D721Med (cell line): ENCODE data around the gene RHOXF1.
"Not testable (repeated sequence)": the region's sequence is repeated elsewhere in the genome, so short reads cannot be mapped to it uniquely, and the experiment has no call there.

ENCODE experiments used
- DNase-seq: peaks from one replicate; pipeline ENCODE4 v3.0.0; 2011; ENCODE audit warnings: low spot score; ENCODE audit not compliant: insufficient read length
- FAIRE-seq: peaks from 2 replicates; lab custom pipeline; 2011; peaks lifted over from hg19 to GRCh38; lab: Jason Lieb, UNC
- TF ChIP-seq, protein P1 (sequence below): IDR thresholded peaks from 2 replicates; pipeline ENCODE4 v1.5.1; 2012; ENCODE audit warnings: mild to moderate bottlenecking, control low read depth; ENCODE audit not compliant: insufficient read depth; ENCODE audit errors: missing control alignments

Gene RHOXF1

DNA sequence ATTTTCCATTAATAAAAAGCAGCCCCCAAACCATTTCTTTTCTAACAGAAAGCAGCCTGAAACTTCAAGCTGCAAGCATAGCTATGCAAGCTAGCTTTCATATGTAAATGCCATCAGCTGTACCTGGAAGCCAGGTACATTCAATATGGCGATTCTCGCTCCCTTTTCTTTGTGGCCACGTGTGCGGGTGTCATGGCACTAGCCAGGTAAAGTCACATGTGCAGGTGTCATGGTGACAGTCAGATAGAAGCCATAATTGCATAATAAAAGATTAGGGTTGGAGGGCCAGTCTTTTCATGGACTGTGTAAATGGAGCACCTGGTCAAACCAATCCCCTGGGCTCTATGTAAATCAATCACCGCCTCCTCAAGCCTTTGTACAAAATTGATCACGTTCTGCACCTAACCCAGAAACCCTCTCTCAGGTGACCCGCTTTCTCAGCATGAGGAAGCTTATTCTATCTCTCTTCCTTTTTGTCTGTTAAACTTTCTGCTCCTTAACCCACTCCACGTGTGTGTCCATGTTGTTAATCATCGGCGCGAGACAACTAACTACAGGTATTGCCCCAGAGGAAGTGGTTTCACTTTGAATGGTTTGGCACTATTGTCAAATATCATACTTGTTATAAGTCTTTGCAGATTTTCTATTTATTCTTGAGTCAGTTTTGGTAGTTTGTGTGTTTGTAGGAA is 24.7 kb upstream of the RHOXF1 start:
- FAIRE-seq (no peak), DNase-seq (no peak)
- TF ChIP-seq, protein P1, sequence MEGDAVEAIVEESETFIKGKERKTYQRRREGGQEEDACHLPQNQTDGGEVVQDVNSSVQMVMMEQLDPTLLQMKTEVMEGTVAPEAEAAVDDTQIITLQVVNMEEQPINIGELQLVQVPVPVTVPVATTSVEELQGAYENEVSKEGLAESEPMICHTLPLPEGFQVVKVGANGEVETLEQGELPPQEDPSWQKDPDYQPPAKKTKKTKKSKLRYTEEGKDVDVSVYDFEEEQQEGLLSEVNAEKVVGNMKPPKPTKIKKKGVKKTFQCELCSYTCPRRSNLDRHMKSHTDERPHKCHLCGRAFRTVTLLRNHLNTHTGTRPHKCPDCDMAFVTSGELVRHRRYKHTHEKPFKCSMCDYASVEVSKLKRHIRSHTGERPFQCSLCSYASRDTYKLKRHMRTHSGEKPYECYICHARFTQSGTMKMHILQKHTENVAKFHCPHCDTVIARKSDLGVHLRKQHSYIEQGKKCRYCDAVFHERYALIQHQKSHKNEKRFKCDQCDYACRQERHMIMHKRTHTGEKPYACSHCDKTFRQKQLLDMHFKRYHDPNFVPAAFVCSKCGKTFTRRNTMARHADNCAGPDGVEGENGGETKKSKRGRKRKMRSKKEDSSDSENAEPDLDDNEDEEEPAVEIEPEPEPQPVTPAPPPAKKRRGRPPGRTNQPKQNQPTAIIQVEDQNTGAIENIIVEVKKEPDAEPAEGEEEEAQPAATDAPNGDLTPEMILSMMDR: no peak

DNA sequence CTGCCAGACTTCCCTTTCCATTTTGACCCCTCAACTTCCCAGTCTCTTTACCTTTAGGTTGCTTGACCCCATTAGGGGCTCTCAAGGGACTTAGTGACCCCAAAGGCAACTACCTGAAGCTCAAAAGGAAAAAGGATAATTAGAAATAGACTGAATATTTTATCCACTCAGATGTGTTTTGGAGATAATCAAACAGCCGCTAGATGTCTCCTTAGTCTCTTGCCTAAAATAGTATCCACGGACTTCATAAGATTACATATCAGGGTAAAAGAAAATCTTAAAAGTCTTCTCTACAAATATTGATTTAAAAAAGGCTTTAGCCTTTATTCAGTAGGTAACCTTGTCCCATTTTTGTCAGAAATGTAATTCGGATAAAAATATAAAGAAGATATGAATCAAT is 21.7 kb upstream of the RHOXF1 start:
- FAIRE-seq: no peak
- DNase-seq: no peak
- TF ChIP-seq, protein P1: no peak

DNA sequence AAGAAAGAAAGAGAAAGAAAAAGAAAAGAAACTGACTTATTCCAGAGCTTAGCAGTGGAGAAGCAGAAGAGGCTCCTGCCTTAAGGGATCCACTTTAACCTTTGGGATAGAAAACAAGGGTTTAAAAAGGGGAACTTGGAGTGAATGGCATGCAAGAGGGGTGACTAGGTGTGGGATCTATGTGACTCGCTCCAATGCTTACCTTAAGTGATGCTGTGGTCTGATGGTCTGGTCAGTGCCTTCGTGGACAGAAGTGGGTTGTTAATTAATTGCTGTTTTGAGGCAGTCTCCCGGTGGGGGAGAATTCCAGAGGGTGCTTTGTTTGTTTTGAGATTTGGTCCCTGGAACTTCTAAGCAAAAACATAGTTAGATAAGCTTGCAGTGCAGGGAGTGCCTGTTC is 21.1 kb upstream of the RHOXF1 start:
- no peak for FAIRE-seq
- TF ChIP-seq, protein P1: no peak
- no peak for DNase-seq

DNA sequence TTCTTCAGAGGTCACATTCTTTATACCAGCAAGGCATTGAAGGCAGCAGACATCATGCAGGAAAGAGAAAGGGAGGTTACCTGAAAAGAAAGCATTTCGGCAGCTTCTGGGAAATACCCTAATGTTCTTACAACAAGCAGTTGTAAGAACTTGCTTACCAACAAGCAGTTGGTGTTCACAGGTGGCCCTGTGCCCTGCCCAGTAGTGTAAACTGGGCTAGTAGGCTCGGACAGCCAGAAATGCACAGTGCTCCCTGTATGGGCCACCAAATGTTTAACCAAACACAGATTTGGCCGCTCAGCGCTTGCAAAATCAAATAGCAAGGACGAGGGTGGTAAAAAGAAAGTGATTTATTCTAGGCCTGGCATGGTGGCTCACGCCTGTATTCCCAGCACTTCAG is 20.4 kb upstream of the RHOXF1 start:
- TF ChIP-seq, protein P1: no peak
- FAIRE-seq (no peak), DNase-seq (no peak)

DNA sequence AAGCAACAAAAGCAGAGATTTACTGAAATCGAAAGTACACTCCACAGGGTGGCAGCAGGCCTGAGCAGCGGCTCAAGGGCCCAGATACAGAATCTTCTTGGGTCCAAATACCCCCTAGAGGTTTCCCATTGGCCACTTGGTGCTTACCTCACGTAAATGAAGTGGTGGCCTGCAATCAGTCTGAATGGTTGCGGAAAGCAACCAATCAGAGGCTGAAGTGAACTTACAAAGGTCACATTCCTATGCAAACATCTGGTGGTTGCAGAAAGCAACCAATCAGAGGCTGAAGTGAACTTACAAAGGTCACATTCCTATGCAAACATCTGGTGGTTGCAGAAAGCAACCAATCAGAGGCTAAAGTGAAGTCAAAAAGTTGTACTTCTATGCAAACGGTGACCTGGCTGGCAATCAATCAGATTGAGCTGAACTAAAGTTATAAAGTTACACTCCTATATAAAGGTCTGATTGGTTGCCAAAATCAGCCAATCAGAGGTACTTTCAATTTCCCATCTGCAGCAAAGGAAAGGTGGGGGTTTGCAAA is 12.7 kb upstream of the RHOXF1 start:
- DNase-seq, FAIRE-seq: not testable (repeated sequence)

DNA sequence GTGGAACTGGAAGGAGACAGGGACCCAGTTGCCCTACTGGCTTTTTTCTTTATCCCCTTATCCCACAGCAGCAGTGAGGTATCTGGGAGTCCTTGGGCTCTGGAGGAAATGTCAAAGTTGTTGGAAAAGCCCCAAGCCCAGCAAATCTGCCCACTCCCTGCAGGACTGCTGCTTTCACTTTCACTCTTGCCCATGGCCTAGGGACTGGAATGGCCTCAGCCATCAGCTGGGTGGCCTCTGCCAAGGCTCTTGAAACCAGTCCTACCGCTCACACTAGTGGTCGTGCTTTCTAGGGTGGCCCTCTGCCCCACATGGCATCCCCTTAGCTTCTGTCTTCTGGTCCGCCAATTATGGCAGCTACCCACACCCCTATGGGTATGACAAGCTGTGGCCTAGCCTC is 9.7 kb upstream of the RHOXF1 start:
- FAIRE-seq (no peak), DNase-seq (no peak)
- TF ChIP-seq, protein P1: no peak

DNA sequence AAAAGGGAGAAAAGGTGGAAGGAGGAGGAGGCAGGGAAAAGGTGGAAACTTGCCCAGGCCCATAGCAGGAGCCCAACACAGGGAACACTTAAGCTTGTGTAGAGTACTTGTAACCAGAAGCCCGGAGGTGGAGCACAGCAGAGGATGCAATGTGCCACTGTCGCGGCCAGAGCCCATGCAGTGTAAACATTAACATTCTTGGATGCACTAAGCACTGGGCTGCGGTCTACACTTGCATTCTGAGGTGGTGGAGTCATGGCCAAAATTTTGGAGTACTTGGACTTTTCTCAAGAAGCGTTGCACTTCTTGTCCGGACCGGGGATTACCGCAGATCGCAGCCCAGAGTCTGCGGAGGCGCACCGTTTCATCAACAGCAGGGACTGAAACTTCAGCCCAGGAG is 4.5 kb upstream of the RHOXF1 start:
- TF ChIP-seq, protein P1: no peak
- no peak for FAIRE-seq
- DNase-seq: no peak

DNA sequence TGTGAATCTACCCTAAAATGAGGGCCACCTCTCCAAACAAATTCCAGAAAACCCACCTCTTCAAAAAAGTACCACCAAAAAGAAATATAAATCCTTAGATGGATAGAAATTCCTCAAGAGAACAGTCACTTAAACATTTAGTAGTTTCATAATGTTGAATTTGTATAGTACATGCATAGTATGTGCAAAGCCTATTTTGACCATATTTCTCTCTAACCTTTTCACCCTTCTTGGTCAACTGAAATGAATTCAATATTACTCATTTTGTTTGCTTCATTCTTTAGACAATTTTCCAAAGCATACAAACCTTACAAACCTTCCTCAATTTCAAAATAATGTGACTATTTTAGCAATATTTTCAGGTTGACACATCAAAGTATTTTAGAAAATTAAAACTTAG is 4.1 kb downstream of the RHOXF1 start:
- FAIRE-seq (no peak), DNase-seq (no peak)
- TF ChIP-seq, protein P1: no peak
